ENCODE data around the gene QRICH2. TPM values are rescaled to one million over a fixed set of nuclear protein-coding genes. Genes with fewer than 3 reads are reported as not detected.

QRICH2 gene
- total RNA-seq, 2 experiments from 2014 or later, result 1.8 to 2.1 TPM

DNA sequence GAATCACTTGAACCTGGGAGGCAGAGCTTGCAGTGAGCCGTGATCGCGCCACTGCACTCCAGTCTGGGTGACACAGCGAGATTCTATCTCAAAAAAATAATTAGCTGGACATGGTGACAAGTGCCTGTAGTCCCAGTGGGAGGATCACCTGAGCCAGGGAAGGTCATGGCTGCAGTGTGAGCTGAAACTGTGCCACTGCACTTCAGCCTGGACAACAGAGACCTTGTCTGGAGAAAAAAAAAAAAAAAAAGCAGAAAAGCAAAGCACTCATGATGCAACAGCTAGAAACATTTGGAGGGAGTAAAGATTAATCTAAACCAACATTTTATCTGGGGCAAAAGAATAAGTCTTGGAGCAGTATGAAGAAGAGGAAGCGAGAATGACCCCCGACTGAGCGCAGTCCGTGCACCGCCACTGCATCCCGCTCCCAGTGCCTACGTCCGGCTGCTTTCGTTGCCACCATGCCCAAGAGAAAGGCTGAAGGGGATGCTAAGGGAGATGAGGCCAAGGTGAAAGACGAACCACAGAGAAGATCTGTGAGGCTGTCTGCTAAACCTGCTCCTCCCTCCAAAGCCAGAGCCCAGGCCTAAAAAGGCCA is 37.4 kb upstream of the QRICH2 start:
- H3K9me3 ChIP-seq (ENCODE audit: control insufficient read depth in 1 of 2, insufficient read depth in 1 of 2, low read length in 2 of 2), result no peaks in the 10 kb centered on the region
- H3K27me3 ChIP-seq (ENCODE audit: control insufficient read depth in 1 of 2, insufficient read depth in 2 of 2, low read length in 2 of 2), result no peaks in the 10 kb centered on the region
- H3K4me1 ChIP-seq (ENCODE audit: insufficient read depth, low read length), result no peaks in the 10 kb centered on the region
- no peak overlapping the region for H3K27ac ChIP-seq (ENCODE audit: low read depth in 1 of 2, low read length in 2 of 2)
- CTCF ChIA-PET, result no interaction called here
- peaks cover 34% of the 10 kb centered on the region for H3K36me3 ChIP-seq (ENCODE audit: insufficient read depth, low read length)
- Mint-ChIP-seq H3K27ac (no peak overlapping the region), H3K4me3 (no peak overlapping the region), H3K9me3 (no peaks in the 10 kb centered on the region), H3K4me1 (ENCODE audit: low read depth) (no peaks in the 10 kb centered on the region), H3K27me3 (no peaks in the 10 kb centered on the region), H3K36me3 (ENCODE audit: low read depth) (peaks cover 47% of the 10 kb centered on the region)
- no peak overlapping the region for H3K4me3 ChIP-seq (ENCODE audit: low read length)
- DNase-seq (no peak), ATAC-seq (ENCODE audit: poor library complexity) (no peak)
- POLR2A ChIA-PET, result interaction anchor here (1.1 kb wide), 1 partner anchor 8 kb away, joined by 4 read pairs; the partner anchor contains the start of gene PRPSAP1
- TF ChIP-seq, protein P1, sequence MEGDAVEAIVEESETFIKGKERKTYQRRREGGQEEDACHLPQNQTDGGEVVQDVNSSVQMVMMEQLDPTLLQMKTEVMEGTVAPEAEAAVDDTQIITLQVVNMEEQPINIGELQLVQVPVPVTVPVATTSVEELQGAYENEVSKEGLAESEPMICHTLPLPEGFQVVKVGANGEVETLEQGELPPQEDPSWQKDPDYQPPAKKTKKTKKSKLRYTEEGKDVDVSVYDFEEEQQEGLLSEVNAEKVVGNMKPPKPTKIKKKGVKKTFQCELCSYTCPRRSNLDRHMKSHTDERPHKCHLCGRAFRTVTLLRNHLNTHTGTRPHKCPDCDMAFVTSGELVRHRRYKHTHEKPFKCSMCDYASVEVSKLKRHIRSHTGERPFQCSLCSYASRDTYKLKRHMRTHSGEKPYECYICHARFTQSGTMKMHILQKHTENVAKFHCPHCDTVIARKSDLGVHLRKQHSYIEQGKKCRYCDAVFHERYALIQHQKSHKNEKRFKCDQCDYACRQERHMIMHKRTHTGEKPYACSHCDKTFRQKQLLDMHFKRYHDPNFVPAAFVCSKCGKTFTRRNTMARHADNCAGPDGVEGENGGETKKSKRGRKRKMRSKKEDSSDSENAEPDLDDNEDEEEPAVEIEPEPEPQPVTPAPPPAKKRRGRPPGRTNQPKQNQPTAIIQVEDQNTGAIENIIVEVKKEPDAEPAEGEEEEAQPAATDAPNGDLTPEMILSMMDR (IDR thresholded peaks at IDR 0.05), result no peak
- intact Hi-C loops (cut with DNase I, micrococcal nuclease), result no loop called here

DNA sequence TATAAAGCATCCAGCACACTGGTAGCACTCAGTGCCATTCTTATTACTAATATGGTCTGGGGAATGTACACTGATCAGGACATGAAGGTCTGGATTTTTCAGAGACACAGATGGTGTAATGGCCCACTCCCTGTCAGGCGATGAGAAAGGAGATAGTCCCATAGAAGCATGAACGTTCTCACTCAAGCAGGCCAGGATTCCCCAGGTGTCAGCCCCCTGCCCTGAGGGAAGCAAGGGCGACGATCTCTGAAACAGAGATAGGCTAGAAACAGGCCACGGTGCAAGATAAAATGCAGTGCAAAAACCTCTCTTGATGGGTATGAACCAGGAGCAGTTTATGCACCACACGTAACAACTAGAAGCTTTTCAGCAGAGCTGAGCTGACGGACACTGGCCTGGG is 35.0 kb upstream of the QRICH2 start:
- ChIA-PET POLR2A (no interaction called here), CTCF (no interaction called here)
- H3K4me3 ChIP-seq (ENCODE audit: low read length), result no peak overlapping the region
- Mint-ChIP-seq H3K36me3 (ENCODE audit: low read depth) (peaks cover 56% of the 10 kb centered on the region), H3K4me1 (ENCODE audit: low read depth) (no peaks in the 10 kb centered on the region), H3K27me3 (no peaks in the 10 kb centered on the region), H3K9me3 (no peaks in the 10 kb centered on the region), H3K27ac (no peak overlapping the region), H3K4me3 (no peak overlapping the region)
- H3K27ac ChIP-seq (ENCODE audit: low read depth in 1 of 2, low read length in 2 of 2), result no peak overlapping the region
- intact Hi-C loops (cut with DNase I, micrococcal nuclease), result no loop called here
- no peaks in the 10 kb centered on the region for H3K9me3 ChIP-seq (ENCODE audit: control insufficient read depth in 1 of 2, insufficient read depth in 1 of 2, low read length in 2 of 2)
- no peak for DNase-seq
- ATAC-seq (ENCODE audit: poor library complexity), result no peak
- no peaks in the 10 kb centered on the region for H3K27me3 ChIP-seq (ENCODE audit: control insufficient read depth in 1 of 2, insufficient read depth in 2 of 2, low read length in 2 of 2)
- H3K4me1 ChIP-seq (ENCODE audit: insufficient read depth, low read length), result no peaks in the 10 kb centered on the region
- peaks cover 39% of the 10 kb centered on the region for H3K36me3 ChIP-seq (ENCODE audit: insufficient read depth, low read length)
- TF ChIP-seq, protein P1 (IDR thresholded peaks at IDR 0.05), result no peak

DNA sequence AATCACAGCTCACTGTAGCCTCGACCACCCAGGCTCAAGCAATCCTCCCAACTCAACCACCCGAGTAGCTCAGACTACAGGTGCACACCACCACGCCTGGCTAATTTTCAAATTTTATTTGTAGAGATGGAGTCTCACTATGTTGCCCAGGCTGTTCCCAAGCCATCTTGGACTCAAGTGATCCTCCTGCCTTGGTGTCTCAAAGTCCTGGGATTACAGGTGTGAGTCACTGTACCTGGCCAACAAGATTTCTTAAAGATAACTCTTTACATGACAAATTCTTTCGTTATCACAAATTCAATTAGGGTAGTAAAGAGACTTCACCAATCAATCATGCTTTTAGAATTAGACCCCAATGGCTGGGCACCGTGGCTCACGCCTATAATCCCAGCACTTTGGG is 33.2 kb upstream of the QRICH2 start:
- H3K36me3 Mint-ChIP-seq (ENCODE audit: low read depth), result peaks cover 42% of the 10 kb centered on the region
- CTCF ChIA-PET, result no interaction called here

More for the DNA sequence above, 33.2 kb upstream of the QRICH2 start:
- intact Hi-C loops (cut with DNase I, micrococcal nuclease), result no loop called here
- Histone ChIP-seq H3K27me3 (ENCODE audit: control insufficient read depth in 1 of 2, insufficient read depth in 2 of 2, low read length in 2 of 2) (no peaks in the 10 kb centered on the region), H3K9me3 (ENCODE audit: control insufficient read depth in 1 of 2, insufficient read depth in 1 of 2, low read length in 2 of 2) (no peaks in the 10 kb centered on the region), H3K27ac (ENCODE audit: low read depth in 1 of 2, low read length in 2 of 2) (no peak overlapping the region), H3K4me1 (ENCODE audit: insufficient read depth, low read length) (no peaks in the 10 kb centered on the region), H3K4me3 (ENCODE audit: low read length) (no peak overlapping the region), H3K36me3 (ENCODE audit: insufficient read depth, low read length) (peaks cover 28% of the 10 kb centered on the region)
- TF ChIP-seq, protein P1 (IDR thresholded peaks at IDR 0.05), result no peak
- Mint-ChIP-seq H3K9me3 (no peaks in the 10 kb centered on the region), H3K27me3 (no peaks in the 10 kb centered on the region), H3K27ac (no peak overlapping the region), H3K4me3 (no peak overlapping the region), H3K4me1 (ENCODE audit: low read depth) (no peaks in the 10 kb centered on the region)
- POLR2A ChIA-PET, result no interaction called here
- DNase-seq (no peak), ATAC-seq (ENCODE audit: poor library complexity) (no peak)
